RWPE1 (cell line): Measurements from ENCODE around the gene HCFC1.

Experiments
- CTCF ChIA-PET: fragments of 350-600 bp; sonication (Branson Sonifier 250); formaldehyde crosslinking; extraction: SDS; loops from one replicate; lab custom pipeline; 2021; lab: Yijun Ruan, JAX
- POLR2A ChIA-PET: fragments of 400-600 bp; formaldehyde crosslinking; extraction: SDS; loops from one replicate; lab custom pipeline; 2020; ENCODE audit warnings: antibody characterized with exemption; ENCODE audit not compliant: low non-redundant PET; lab: Yijun Ruan, JAX
- DNase-seq: peaks from one replicate; pipeline ENCODE4 v3.0.0; 2012; ENCODE audit warnings: low spot score
- H3K27ac ChIP-seq: fragments of 450-650 bp; 2 replicates; pipeline ENCODE4 v1.5.1; 2017
- CTCF ChIP-seq: fragments of 450-650 bp; conservative IDR thresholded peaks from 2 replicates; pipeline ENCODE4 v1.5.1; 2017; ENCODE audit warnings: low read depth, mild to moderate bottlenecking

The HCFC1 gene

GRCh38 chrX:154008521-154008920, 36.9 kb upstream of the HCFC1 start:
- no peak for DNase-seq
- peak overlapping the region; percentile 17; the same call in 1 of the 2 replicates for H3K27ac ChIP-seq
- ChIA-PET CTCF (no interaction called here), POLR2A (interaction anchor here (0.6 kb wide), 1 partner anchor 246 kb away, joined by 3 read pairs; no protein-coding TSS in a partner anchor)
- no peak for TF ChIP-seq CTCF

DNA sequence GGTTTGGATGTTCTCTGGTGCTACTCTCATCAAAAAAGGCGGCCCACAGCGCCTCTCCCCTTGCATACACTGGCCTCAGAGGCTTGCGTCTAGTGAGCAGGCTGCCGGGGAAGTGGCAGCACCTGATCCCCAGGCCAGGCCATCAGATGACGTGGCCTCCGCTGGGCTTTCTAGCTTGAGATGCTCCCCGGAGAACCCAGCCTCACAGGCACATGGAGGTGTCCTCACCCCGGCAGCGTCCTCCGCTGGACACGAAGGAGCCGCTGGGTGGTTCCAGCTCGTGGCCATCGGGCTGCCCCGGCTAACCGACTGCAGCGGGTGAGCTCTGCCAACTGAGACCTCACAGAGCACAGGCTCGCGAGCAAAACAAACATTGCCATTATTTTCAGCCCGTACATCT, 35.3 kb upstream of the HCFC1 start:
- DNase-seq, result no peak
- ChIA-PET CTCF (no interaction called here), POLR2A (no interaction called here)
- TF ChIP-seq CTCF, result no peak
- H3K27ac ChIP-seq, result no peak overlapping the region

- ChIA-PET CTCF (no interaction called here), POLR2A (no interaction called here)
- TF ChIP-seq CTCF, result no peak
- DNase-seq, result no peak
- no peak overlapping the region for H3K27ac ChIP-seq
Measured at GRCh38 chrX:154004315-154004714, 32.7 kb upstream of the HCFC1 start.

- no peak for TF ChIP-seq CTCF
- DNase-seq, result peak; percentile 25
- POLR2A ChIA-PET, result interaction anchor here (0.6 kb wide), 1 partner anchor 22 kb away, joined by 8 read pairs; no protein-coding TSS in a partner anchor
- peak overlapping the region; percentile 65 for H3K27ac ChIP-seq
- CTCF ChIA-PET, result interaction anchor here (0.9 kb wide), 1 partner anchor 11 kb away, joined by 3 read pairs; no protein-coding TSS in a partner anchor
Measured at GRCh38 chrX:154002215-154002719, 30.6 kb upstream of the HCFC1 start.

- TF ChIP-seq CTCF, result no peak
- POLR2A ChIA-PET, result no interaction called here
- DNase-seq, result peak; percentile 17
Measured at GRCh38 chrX:154000051-154000450, 28.4 kb upstream of the HCFC1 start.

GRCh38 chrX:153999359-154000037, 27.9 kb upstream of the HCFC1 start:
- H3K27ac ChIP-seq, result no peak overlapping the region; the same call in 1 of the 2 replicates
- DNase-seq, result no peak
- TF ChIP-seq CTCF, result no peak
- ChIA-PET POLR2A (no interaction called here), CTCF (interaction anchor here (0.6 kb wide), 1 partner anchor 482 kb away, joined by 3 read pairs; no protein-coding TSS in a partner anchor)

More at GRCh38 chrX:154000051-154000450, 28.4 kb upstream of the HCFC1 start:
- H3K27ac ChIP-seq, result no peak overlapping the region; the same call in 1 of the 2 replicates
- CTCF ChIA-PET, result no interaction called here
